ENCODE measurements around the gene ABITRAM. TPM values are rescaled to one million over a fixed set of nuclear protein-coding genes. Genes with fewer than 3 reads are reported as not detected.
"Not testable (repeated sequence)": the region's sequence is repeated elsewhere in the genome, so short reads cannot be mapped to it uniquely, and the experiment has no call there.

ABITRAM gene
- total RNA-seq, 2 donors from 2014 or later = 6.0 to 6.7 TPM

GRCh38 chr9:108913391-108913790 is 20.8 kb upstream of the ABITRAM start:
- 95% methylated on average over 5 of the region's 5 CpGs for WGBS
- DNase-seq (ENCODE audit: low spot score) = no peak
- no peak overlapping the region for H3K27ac ChIP-seq
- no peak overlapping the region for H3K4me3 ChIP-seq
- TF ChIP-seq POLR2AphosphoS5 (IDR thresholded peaks at IDR 0.05) (no peak), POLR2A (IDR thresholded peaks at IDR 0.05) (no peak), CTCF (IDR thresholded peaks at IDR 0.05) (no peak)
- intact Hi-C loops (cut with DNase I) = no loop called here
- no peaks in the 10 kb centered on the region for H3K36me3 ChIP-seq
- no peaks in the 10 kb centered on the region for H3K9me3 ChIP-seq
- H3K4me1 ChIP-seq (replicated peaks) = no peaks in the 10 kb centered on the region
- H3K27me3 ChIP-seq (replicated peaks; ENCODE audit: insufficient read depth) = no peaks in the 10 kb centered on the region

GRCh38 chr9:108919517-108919916 is 14.7 kb upstream of the ABITRAM start:
- Histone ChIP-seq H3K9me3 (no peaks in the 10 kb centered on the region), H3K4me1 (replicated peaks) (no peaks in the 10 kb centered on the region), H3K4me3 (no peak overlapping the region), H3K36me3 (no peaks in the 10 kb centered on the region), H3K27me3 (replicated peaks; ENCODE audit: insufficient read depth) (no peaks in the 10 kb centered on the region), H3K27ac (no peak overlapping the region)
- TF ChIP-seq POLR2A (IDR thresholded peaks at IDR 0.05) (no peak), POLR2AphosphoS5 (IDR thresholded peaks at IDR 0.05) (no peak), CTCF (IDR thresholded peaks at IDR 0.05) (no peak)
- DNase-seq (ENCODE audit: low spot score) = no peak
- 88% methylated on average over 6 of the region's 6 CpGs for WGBS
- intact Hi-C loops (cut with DNase I) = no loop called here

- DNase-seq (ENCODE audit: low spot score) = not testable (repeated sequence)
Observed at GRCh38 chr9:108920401-108920800, 13.8 kb upstream of the ABITRAM start.

GRCh38 chr9:108921200-108921599 is 13.0 kb upstream of the ABITRAM start:
- no peak overlapping the region for H3K27ac ChIP-seq
- no peak overlapping the region for H3K4me3 ChIP-seq
- WGBS = 44% methylated on average over 1 of the region's 1 CpG
- no peak for TF ChIP-seq POLR2AphosphoS5 (IDR thresholded peaks at IDR 0.05)
- no peak for TF ChIP-seq POLR2A (IDR thresholded peaks at IDR 0.05)
- TF ChIP-seq CTCF (IDR thresholded peaks at IDR 0.05) = no peak
- H3K4me1 ChIP-seq (replicated peaks) = no peaks in the 10 kb centered on the region
- peaks cover 0 to 9% of the 10 kb centered on the region in 2 donors for H3K36me3 ChIP-seq
- DNase-seq (ENCODE audit: low spot score) = no peak
- intact Hi-C loops (cut with DNase I) = no loop called here
- H3K9me3 ChIP-seq = no peaks in the 10 kb centered on the region
- no peaks in the 10 kb centered on the region for H3K27me3 ChIP-seq (replicated peaks; ENCODE audit: insufficient read depth)

More at GRCh38 chr9:108920401-108920800, 13.8 kb upstream of the ABITRAM start:
- WGBS = 89% methylated on average over 1 of the region's 1 CpG
- H3K27me3 ChIP-seq (replicated peaks; ENCODE audit: insufficient read depth); intact Hi-C loops (cut with DNase I); H3K9me3 ChIP-seq; H3K4me3 ChIP-seq; H3K4me1 ChIP-seq (replicated peaks); H3K36me3 ChIP-seq; H3K27ac ChIP-seq: not testable (repeated sequence)

DNA sequence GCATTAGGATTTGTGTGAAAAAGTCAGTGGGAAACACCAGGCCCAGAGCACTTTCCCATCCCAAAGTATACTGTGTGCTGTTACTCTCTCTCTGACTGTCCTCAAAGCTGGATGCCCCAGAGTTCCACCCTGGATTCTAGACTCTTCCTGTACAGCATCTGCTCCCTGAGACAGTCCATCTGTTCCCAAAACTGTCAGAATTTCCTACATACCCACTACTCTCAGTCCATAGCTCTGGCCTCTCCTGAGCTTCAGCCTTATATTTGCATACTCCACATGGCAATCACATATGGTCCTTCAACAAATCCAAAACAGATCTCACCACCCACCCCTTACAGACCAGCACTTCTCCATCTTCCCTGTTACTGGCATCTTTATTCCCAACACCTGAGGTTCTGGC is 9.7 kb upstream of the ABITRAM start:
- Histone ChIP-seq H3K9me3 (no peaks in the 10 kb centered on the region), H3K36me3 (peaks cover 0 to 11% of the 10 kb centered on the region in 2 donors), H3K27ac (no peak overlapping the region), H3K4me3 (no peak overlapping the region), H3K4me1 (replicated peaks) (no peaks in the 10 kb centered on the region), H3K27me3 (replicated peaks; ENCODE audit: insufficient read depth) (no peaks in the 10 kb centered on the region)
- no peak for DNase-seq (ENCODE audit: low spot score)
- intact Hi-C loops (cut with DNase I) = no loop called here
- TF ChIP-seq POLR2AphosphoS5 (IDR thresholded peaks at IDR 0.05) = no peak
- TF ChIP-seq CTCF (IDR thresholded peaks at IDR 0.05) = no peak
